H1 (cell line): Measurements from ENCODE around the gene ORAI1.

Source experiments
- ASH2L ChIP-seq: fragments of 200-600, 300-600 bp; sonication (generic); IDR thresholded peaks from one replicate; pipeline ENCODE4 v1.7.1; 2017; ENCODE audit warnings: low read length
- CHD1 ChIP-seq: IDR thresholded peaks from 2 replicates; pipeline ENCODE4 v1.6.1; 2012; ENCODE audit warnings: low read depth, low read length, improper control_type of control experiment
- NRF1 ChIP-seq: IDR thresholded peaks from 2 replicates; pipeline ENCODE4 v1.6.1; 2011; ENCODE audit warnings: mild to moderate bottlenecking, low read depth, low read length, improper control_type of control experiment
- SIN3A ChIP-seq, 2 experiments: IDR thresholded peaks in 1 of 2; conservative IDR thresholded peaks in 1 of 2; 2 replicates each; pipeline ENCODE4 v1.6.1; 2011 to 2012; ENCODE audit warnings: low read length in 2 of 2, improper control_type of control experiment in 1 of 2, low read depth in 1 of 2, mild to moderate bottlenecking in 1 of 2
- TF ChIP-seq, protein P1 (sequence below), 3 experiments: IDR thresholded peaks; 1 replicate in 2 of 3; 2 replicates in 1 of 3; pipeline versions ENCODE4 v1.5.1 to v1.6.1; 2011; ENCODE audit warnings: low read length in 3 of 3, mild to moderate bottlenecking in 3 of 3, inconsistent platforms in 2 of 3, low read depth in 1 of 3, moderate library complexity in 1 of 3; ENCODE audit not compliant: insufficient read depth in 1 of 3; ENCODE audit errors: control extremely low read depth in 1 of 3

GRCh38 chr12:121611306-121611705 lies 15.0 kb upstream of the ORAI1 start:
- TF ChIP-seq CHD1: no peak
- TF ChIP-seq, protein P1, sequence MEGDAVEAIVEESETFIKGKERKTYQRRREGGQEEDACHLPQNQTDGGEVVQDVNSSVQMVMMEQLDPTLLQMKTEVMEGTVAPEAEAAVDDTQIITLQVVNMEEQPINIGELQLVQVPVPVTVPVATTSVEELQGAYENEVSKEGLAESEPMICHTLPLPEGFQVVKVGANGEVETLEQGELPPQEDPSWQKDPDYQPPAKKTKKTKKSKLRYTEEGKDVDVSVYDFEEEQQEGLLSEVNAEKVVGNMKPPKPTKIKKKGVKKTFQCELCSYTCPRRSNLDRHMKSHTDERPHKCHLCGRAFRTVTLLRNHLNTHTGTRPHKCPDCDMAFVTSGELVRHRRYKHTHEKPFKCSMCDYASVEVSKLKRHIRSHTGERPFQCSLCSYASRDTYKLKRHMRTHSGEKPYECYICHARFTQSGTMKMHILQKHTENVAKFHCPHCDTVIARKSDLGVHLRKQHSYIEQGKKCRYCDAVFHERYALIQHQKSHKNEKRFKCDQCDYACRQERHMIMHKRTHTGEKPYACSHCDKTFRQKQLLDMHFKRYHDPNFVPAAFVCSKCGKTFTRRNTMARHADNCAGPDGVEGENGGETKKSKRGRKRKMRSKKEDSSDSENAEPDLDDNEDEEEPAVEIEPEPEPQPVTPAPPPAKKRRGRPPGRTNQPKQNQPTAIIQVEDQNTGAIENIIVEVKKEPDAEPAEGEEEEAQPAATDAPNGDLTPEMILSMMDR (IDR thresholded peaks at IDR 0.05; ENCODE audit: control extremely low read depth in 1 of 3, insufficient read depth in 1 of 3, low read depth in 1 of 3, low read length in 3 of 3): no peak
- no peak for TF ChIP-seq ASH2L
- TF ChIP-seq NRF1: no peak
- TF ChIP-seq SIN3A (conservative IDR thresholded peaks at IDR 0.05 in 1 of 2, IDR thresholded peaks at IDR 0.05 in 1 of 2; ENCODE audit: low read depth in 1 of 2, low read length in 2 of 2): no peak
